IPS-15b (cell line): Measurements from ENCODE around the gene RBM19.

Experiments
- H3K27me3 ChIP-seq: one replicate; pipeline ENCODE4 v1.6.1; 2013; ENCODE audit warnings: low read length; ENCODE audit not compliant: control insufficient read depth, insufficient read depth
- H3K36me3 ChIP-seq: one replicate; pipeline ENCODE4 v1.6.1; 2013; ENCODE audit warnings: low read length; ENCODE audit not compliant: control insufficient read depth, insufficient read depth
- H3K4me1 ChIP-seq: one replicate; pipeline ENCODE4 v1.6.1; 2013; ENCODE audit warnings: mild to moderate bottlenecking, low read length; ENCODE audit not compliant: control insufficient read depth, insufficient read depth
- H3K4me3 ChIP-seq: one replicate; pipeline ENCODE4 v1.5.1; 2013; ENCODE audit warnings: low read depth, low read length
- H3K9ac ChIP-seq: one replicate; pipeline ENCODE4 v1.6.1; 2013; ENCODE audit warnings: low read depth, mild to moderate bottlenecking, low read length
- H3K9me3 ChIP-seq: one replicate; pipeline ENCODE4 v1.6.1; 2013; ENCODE audit warnings: mild to moderate bottlenecking, low read length; ENCODE audit not compliant: control insufficient read depth, insufficient read depth

RBM19 gene

GRCh38 chr12:113918306-113918705 is 47.8 kb downstream of the RBM19 start:
- H3K4me3 ChIP-seq, result no peak overlapping the region
- H3K9ac ChIP-seq, result no peak overlapping the region
- no peaks in the 10 kb centered on the region for H3K27me3 ChIP-seq
- peaks cover 2% of the 10 kb centered on the region for H3K4me1 ChIP-seq
- no peaks in the 10 kb centered on the region for H3K9me3 ChIP-seq
- H3K36me3 ChIP-seq, result peaks cover 38% of the 10 kb centered on the region

DNA sequence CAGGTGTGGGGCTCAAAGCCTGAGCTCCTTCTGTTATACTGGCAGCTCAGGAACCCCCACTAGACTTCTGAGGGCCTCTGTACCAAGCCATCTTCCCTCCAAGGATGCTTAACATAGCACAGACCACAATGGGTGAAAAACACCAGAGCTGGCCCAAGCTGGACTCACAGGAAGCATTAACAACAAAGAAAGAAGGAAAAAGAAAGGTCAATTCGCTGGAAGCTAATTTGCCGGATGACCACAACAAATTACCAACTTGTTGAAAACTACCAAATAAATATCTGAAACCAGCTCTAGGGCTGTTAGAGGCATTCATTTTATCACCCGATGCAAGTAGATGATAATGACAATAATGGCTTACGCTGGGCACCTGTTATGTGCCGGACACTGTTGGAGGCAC is 48.7 kb downstream of the RBM19 start:
- H3K4me1 ChIP-seq, result peaks cover 7% of the 10 kb centered on the region
- no peaks in the 10 kb centered on the region for H3K27me3 ChIP-seq
- no peak overlapping the region for H3K4me3 ChIP-seq
- no peaks in the 10 kb centered on the region for H3K9me3 ChIP-seq
- H3K36me3 ChIP-seq, result peaks cover 38% of the 10 kb centered on the region
- no peak overlapping the region for H3K9ac ChIP-seq

DNA sequence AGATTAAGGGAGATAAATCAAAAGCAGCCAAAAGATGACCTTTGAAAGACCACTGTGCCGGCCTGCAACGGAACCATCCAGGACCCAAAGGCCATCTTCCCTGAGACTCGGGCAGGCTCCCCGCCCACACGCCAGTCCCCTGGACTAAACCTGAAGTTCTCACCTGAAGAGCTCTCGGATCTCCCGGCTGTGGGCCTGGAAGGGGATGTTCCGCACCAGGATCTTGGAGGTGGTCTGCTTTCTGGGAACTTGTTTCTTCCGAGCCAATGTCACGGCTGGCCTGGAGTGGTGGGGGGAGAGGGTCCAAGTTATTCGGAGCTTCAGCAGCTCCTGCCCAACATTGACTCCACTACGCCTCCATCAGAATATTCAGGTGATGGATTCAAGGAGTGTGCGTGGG is 51.3 kb downstream of the RBM19 start:
- Histone ChIP-seq H3K27me3 (no peaks in the 10 kb centered on the region), H3K36me3 (peaks cover 35% of the 10 kb centered on the region), H3K4me3 (no peak overlapping the region), H3K4me1 (peaks cover 7% of the 10 kb centered on the region), H3K9ac (no peak overlapping the region), H3K9me3 (no peaks in the 10 kb centered on the region)

- H3K27me3 ChIP-seq, result no peaks in the 10 kb centered on the region
- H3K36me3 ChIP-seq, result peaks cover 37% of the 10 kb centered on the region
- no peak overlapping the region for H3K9ac ChIP-seq
- no peaks in the 10 kb centered on the region for H3K9me3 ChIP-seq
- no peak overlapping the region for H3K4me3 ChIP-seq
- H3K4me1 ChIP-seq, result peaks cover 7% of the 10 kb centered on the region
Observed at GRCh38 chr12:113914176-113914575, 51.9 kb downstream of the RBM19 start.

DNA sequence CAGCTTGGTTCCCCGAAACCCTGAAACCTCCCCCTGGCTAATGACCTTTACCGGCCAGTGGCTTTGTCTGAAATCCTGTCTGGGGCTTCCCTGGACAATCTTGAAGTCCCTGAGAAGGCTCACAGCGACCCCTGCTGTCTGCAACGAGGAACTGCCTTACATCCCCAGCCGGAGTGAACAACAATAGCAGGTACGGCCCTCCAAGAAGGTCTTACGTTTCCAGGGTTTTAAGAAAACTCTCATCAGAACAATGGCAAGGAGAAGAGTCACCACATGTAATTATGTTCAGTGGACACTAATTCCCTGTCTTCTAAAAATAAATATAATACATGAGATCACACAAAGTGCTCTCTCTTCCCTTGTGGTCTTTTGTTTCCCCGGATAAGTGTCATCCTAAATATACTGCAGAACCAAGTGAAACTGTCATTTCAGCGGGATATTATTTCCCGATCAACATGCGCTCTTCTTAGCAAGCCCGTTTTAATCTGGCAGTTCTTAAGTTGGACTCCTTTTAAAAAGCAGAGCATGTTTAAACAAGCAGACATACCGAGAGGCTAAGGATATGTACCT is 53.3 kb downstream of the RBM19 start:
- H3K27me3 ChIP-seq, result no peaks in the 10 kb centered on the region
- H3K4me3 ChIP-seq, result no peak overlapping the region
- peaks cover 7% of the 10 kb centered on the region for H3K4me1 ChIP-seq
- peaks cover 39% of the 10 kb centered on the region for H3K36me3 ChIP-seq
- H3K9me3 ChIP-seq, result no peaks in the 10 kb centered on the region
- no peak overlapping the region for H3K9ac ChIP-seq

- H3K36me3 ChIP-seq, result peaks cover 34% of the 10 kb centered on the region
- H3K9me3 ChIP-seq, result no peaks in the 10 kb centered on the region
- peaks cover 7% of the 10 kb centered on the region for H3K4me1 ChIP-seq
- no peak overlapping the region for H3K4me3 ChIP-seq
- no peak overlapping the region for H3K9ac ChIP-seq
- H3K27me3 ChIP-seq, result no peaks in the 10 kb centered on the region
Observed at GRCh38 chr12:113911971-113912759, 54.0 kb downstream of the RBM19 start.

DNA sequence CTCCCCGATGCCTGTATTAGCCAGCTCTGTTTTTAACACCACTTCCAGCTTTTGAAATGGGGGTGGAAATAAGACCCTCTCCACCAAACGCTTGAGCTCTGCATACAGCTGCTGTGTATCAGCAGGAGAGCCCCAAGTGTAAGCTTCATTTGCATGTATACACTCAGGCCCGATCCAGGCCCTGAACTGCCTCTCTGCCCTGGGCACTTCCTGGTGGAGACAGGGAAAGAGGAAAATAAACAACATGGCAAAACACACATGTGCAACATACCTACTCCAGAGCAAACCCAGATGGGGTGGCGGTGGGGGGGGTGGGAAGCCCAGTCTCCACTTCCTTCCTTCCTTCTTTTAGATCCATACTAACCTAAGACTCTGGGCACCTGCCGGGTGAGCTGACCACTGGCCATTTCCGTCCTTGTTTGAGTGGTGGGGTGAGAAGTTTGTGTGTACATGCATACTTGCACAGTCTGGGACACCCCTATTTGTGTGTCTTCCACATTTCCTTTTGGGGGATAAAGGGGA is 55.3 kb downstream of the RBM19 start:
- H3K4me3 ChIP-seq, result no peak overlapping the region
- peaks cover 33% of the 10 kb centered on the region for H3K36me3 ChIP-seq
- H3K27me3 ChIP-seq, result no peaks in the 10 kb centered on the region
- no peaks in the 10 kb centered on the region for H3K9me3 ChIP-seq
- no peak overlapping the region for H3K9ac ChIP-seq
- peaks cover 7% of the 10 kb centered on the region for H3K4me1 ChIP-seq

DNA sequence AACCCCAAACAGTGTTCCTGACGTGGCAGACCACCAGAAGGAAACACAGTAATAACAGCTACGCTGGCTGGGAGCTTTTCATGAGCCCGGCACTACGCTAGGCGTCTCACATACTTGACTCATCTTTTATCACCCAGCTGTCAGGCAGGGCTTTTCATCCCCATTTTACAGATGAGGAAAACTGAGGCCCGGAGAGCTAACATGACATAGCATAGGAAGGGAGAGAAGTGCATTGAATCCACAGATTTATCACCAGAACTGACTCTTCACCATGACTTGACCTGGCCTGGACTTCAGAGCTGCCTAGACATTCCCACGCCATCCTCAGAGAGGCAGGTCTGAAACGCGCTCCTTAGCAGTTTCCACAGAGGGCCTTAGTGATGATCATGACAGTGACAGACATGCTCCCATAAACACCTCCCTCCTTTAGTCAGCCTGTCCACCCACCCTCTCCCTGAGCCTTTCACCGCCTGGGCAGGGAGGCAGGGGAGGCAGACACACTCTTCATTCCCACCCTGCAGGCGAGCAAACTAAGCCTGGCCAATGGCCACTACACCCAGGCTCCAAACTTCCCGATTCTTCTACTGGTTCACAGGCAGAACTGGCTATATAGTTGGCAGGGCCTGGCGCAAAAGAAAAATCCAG is 56.2 kb downstream of the RBM19 start:
- no peak overlapping the region for H3K9ac ChIP-seq
- peaks cover 27% of the 10 kb centered on the region for H3K36me3 ChIP-seq
- H3K4me3 ChIP-seq, result no peak overlapping the region
- H3K4me1 ChIP-seq, result peaks cover 7% of the 10 kb centered on the region
- H3K9me3 ChIP-seq, result no peaks in the 10 kb centered on the region
- no peaks in the 10 kb centered on the region for H3K27me3 ChIP-seq

- no peaks in the 10 kb centered on the region for H3K9me3 ChIP-seq
- no peak overlapping the region for H3K9ac ChIP-seq
- H3K4me3 ChIP-seq, result no peak overlapping the region
- peaks cover 7% of the 10 kb centered on the region for H3K4me1 ChIP-seq
- H3K36me3 ChIP-seq, result peaks cover 17% of the 10 kb centered on the region
- no peaks in the 10 kb centered on the region for H3K27me3 ChIP-seq
Observed at GRCh38 chr12:113908584-113909100, 57.5 kb downstream of the RBM19 start.

DNA sequence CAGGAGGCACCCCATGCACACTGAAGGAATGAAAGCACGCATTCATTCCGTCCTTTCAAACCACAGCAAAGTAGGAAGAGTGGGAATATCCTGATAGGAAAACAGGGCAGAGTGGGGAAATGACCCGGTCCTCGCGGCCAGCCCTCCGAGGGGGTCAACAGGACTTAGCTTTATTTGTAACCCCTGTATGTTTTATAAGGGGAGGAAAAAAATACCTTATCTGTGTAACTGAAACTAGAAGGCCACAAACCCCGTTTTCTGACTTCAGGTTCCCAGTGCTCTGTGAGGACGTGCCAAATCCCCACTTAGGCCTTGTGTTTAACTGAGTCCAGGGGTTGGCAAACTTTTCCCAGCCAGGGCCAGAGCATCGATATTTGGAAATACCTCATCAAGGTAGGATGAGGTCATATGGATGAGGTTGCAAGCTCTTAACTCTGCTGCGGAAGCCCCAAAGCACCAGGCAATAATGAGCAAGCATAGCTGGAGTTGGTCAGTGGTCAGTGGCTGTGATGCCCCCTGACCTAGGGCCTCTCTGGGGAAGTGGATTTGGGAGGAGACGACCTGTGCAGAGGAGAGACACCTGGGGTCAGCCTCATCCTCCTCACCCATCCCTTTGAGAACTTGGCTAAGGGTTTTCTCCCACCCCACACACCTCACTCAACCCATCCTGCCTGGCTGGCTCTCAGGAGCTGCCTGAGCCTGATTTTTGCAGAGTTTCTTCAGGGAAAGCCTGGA is 58.5 kb downstream of the RBM19 start:
- Histone ChIP-seq H3K4me3 (no peak overlapping the region), H3K9ac (no peak overlapping the region), H3K27me3 (no peaks in the 10 kb centered on the region), H3K4me1 (no peaks in the 10 kb centered on the region), H3K36me3 (peaks cover 17% of the 10 kb centered on the region), H3K9me3 (no peaks in the 10 kb centered on the region)

DNA sequence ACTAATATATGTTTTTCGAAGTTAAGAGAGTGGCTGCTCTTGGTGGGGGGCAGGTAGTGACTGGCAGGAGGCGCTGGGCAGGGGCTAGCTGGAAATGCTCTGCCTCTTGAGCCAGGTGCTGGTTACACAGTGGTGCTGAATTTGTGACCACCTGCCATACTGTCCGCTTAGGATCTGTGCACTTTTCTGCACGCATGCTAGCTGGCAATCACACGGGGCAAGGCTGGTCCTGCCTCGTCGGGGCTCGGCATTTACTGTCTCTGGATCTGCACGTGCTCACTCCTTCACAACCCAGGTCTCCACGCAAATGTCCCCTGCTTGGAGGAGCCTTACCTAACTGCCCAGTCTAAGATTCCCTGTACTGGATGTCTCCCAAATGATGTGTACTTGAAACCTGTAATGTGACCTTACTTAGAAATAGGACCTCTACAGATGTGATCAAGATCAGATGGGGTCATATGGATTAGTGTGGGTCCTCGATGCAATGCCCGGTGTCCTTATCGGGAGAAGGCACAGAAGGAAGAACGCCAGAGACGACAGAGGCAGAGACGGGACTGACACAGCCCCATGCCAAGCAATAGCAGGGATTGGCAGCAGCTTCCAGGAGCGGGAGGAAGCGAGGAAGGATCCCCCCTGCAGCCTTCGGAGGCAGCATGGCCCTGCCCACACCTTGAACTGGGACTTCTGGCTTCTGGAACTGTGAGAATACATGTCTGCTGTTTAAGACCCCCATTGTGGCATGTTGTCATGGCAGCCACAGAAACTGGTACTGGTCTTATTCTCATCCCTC is 59.5 kb downstream of the RBM19 start:
- no peak overlapping the region for H3K9ac ChIP-seq
- H3K4me1 ChIP-seq, result no peaks in the 10 kb centered on the region
- H3K4me3 ChIP-seq, result no peak overlapping the region
- H3K36me3 ChIP-seq, result peaks cover 12% of the 10 kb centered on the region
- no peaks in the 10 kb centered on the region for H3K9me3 ChIP-seq
- H3K27me3 ChIP-seq, result no peaks in the 10 kb centered on the region
